ENCODE measurements around the gene PPP1R15B. TPM values are rescaled to one million over a fixed set of nuclear protein-coding genes. Genes with fewer than 3 reads are reported as not detected.

PPP1R15B gene
- total and polyA plus RNA-seq, 2 donors from 2014 or later: 12.3 to 41.6 TPM

DNA sequence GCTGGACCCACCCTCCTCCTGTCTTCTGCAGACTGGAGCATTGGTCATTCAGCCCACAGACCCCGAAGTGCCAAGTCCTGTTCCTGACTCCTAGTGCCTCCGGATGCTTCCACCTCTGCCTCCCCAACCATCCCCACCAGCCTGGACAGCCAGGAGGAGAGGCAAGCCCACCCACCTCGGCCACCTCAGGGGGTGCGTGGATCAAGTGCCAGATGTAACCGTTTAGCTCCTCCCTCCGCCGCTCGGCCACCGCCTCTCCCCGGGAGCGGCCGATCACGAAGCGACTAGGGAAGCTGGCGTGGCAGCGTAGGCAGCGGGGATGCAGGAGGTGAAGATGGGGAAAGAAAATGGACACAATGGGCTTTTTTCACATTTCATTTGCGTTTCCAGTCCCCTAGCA, 18.1 kb upstream of the PPP1R15B start:
- H3K27me3 ChIP-seq (ENCODE audit: control insufficient read depth, insufficient read depth, low read length): no peaks in the 10 kb centered on the region
- DNase-seq: peak in 1 of 5 donors; percentile 66
- intact Hi-C loops (cut with DNase I): loop anchor here (5.0 kb wide), 1 partner anchor 73 kb away; no protein-coding TSS in a partner anchor
- H3K36me3 ChIP-seq (ENCODE audit: control insufficient read depth in 2 of 3, insufficient read depth in 3 of 3, low read length in 3 of 3): peaks cover 11 to 33% (median 31%) of the 10 kb centered on the region in 3 donors
- no peaks in the 10 kb centered on the region for H3K4me1 ChIP-seq (ENCODE audit: control insufficient read depth in 2 of 3, insufficient read depth in 2 of 3, low read depth in 1 of 3, low read length in 3 of 3)
- no peaks in the 10 kb centered on the region for H3K9me3 ChIP-seq (ENCODE audit: control insufficient read depth in 2 of 3, insufficient read depth in 1 of 3, low read length in 3 of 3)
- H3K4me3 ChIP-seq (ENCODE audit: low read length in 3 of 3): no peak overlapping the region
- no peak for FAIRE-seq
- TF ChIP-seq CTCF (IDR thresholded peaks at IDR 0.05; ENCODE audit: borderline replicate concordance, extremely low read depth, insufficient read depth): no peak
- H3K9ac ChIP-seq (ENCODE audit: low read length in 3 of 3): no peak overlapping the region
- H3K27ac ChIP-seq (ENCODE audit: low read depth in 2 of 2, low read length in 2 of 2): no peak overlapping the region

DNA sequence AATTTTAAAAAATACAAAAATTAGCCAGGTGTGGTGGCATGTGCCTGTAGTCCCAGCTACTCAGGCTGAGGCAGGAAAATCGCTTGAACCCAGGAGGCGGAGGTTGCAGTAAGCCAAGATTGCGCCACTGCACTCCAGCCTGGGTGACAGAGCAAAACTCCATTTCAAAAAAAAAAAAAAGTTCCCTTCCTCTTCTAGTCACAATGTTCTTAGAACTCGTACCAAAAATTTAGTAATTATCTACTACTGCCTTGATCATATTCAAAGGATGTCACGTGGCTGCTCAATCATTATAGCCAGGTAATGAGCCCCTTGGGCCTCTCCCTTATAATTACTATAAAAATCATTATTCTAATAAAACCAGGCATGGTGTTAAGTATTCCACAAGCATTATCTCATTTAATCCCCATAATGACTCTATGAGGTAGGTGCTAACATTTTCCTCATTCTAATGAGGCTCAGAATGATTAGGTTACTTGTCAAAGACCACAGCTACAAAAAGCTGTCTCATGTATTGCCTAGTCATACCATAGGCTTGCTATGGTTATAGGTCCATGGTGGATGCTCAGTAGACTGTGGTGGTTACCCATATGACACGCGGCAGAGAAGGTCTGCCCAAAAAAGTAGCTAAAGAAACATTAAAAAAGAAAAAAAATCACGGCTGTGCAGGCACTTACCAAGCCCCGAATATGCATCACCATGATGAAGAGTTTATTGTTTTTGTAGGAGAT, 15.5 kb upstream of the PPP1R15B start:
- Histone ChIP-seq H3K4me1 (ENCODE audit: control insufficient read depth in 2 of 3, insufficient read depth in 2 of 3, low read depth in 1 of 3, low read length in 3 of 3) (peaks cover 0 to 2% (median 2%) of the 10 kb centered on the region in 3 donors), H3K27me3 (ENCODE audit: control insufficient read depth, insufficient read depth, low read length) (no peaks in the 10 kb centered on the region), H3K9ac (ENCODE audit: low read length in 3 of 3) (no peak overlapping the region), H3K36me3 (ENCODE audit: control insufficient read depth in 2 of 3, insufficient read depth in 3 of 3, low read length in 3 of 3) (peaks cover 5 to 18% (median 14%) of the 10 kb centered on the region in 3 donors), H3K9me3 (ENCODE audit: control insufficient read depth in 2 of 3, insufficient read depth in 1 of 3, low read length in 3 of 3) (no peaks in the 10 kb centered on the region), H3K27ac (ENCODE audit: low read depth in 2 of 2, low read length in 2 of 2) (no peak overlapping the region), H3K4me3 (ENCODE audit: low read length in 3 of 3) (no peak overlapping the region)
- DNase-seq (no peak), FAIRE-seq (no peak)
- intact Hi-C loops (cut with DNase I): no loop called here
- TF ChIP-seq CTCF (IDR thresholded peaks at IDR 0.05; ENCODE audit: borderline replicate concordance, extremely low read depth, insufficient read depth): no peak

DNA sequence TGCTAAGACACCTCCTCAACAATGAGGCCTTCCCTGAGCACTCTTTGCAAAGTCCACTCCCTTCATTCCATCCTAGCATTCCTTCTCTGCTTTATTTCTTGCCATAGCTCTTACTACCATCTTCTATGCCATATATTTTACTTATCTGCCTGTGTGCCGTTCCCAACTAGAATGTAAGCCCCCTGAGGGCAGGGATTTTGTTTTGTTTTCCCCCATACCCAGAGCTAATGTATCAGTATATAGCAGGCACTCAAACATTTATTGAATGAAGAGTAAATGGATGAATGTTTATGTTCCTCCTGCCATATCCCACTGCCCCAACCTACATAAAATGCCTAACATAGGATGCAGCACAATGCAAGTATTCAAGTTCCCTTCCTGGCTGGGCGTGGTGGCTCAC, 14.9 kb upstream of the PPP1R15B start:
- Histone ChIP-seq H3K9ac (ENCODE audit: low read length in 3 of 3) (no peak overlapping the region), H3K27ac (ENCODE audit: low read depth in 2 of 2, low read length in 2 of 2) (no peak overlapping the region), H3K36me3 (ENCODE audit: control insufficient read depth in 2 of 3, insufficient read depth in 3 of 3, low read length in 3 of 3) (peaks cover 5 to 14% (median 13%) of the 10 kb centered on the region in 3 donors), H3K27me3 (ENCODE audit: control insufficient read depth, insufficient read depth, low read length) (no peaks in the 10 kb centered on the region), H3K9me3 (ENCODE audit: control insufficient read depth in 2 of 3, insufficient read depth in 1 of 3, low read length in 3 of 3) (no peaks in the 10 kb centered on the region), H3K4me3 (ENCODE audit: low read length in 3 of 3) (no peak overlapping the region), H3K4me1 (ENCODE audit: control insufficient read depth in 2 of 3, insufficient read depth in 2 of 3, low read depth in 1 of 3, low read length in 3 of 3) (peaks cover 0 to 2% (median 2%) of the 10 kb centered on the region in 3 donors)
- intact Hi-C loops (cut with DNase I): no loop called here
- no peak for FAIRE-seq
- TF ChIP-seq CTCF (IDR thresholded peaks at IDR 0.05; ENCODE audit: borderline replicate concordance, extremely low read depth, insufficient read depth): no peak
- DNase-seq: no peak

Data from kidney (tissue), 14 donors.